HCT116 (cell line): Measurements from ENCODE around the gene IDUA. TPM values are rescaled to one million over a fixed set of nuclear protein-coding genes. Genes with fewer than 3 reads are reported as not detected.

Experiments used
- ATAC-seq: fragments of 200-7000 bp; cut with Tn5 transposase; 2 replicates; pipeline ENCODE4 v1.9.1; 2020; ENCODE audit warnings: mild to moderate bottlenecking, moderate library complexity
- BruUV-seq: library from RNA; stranded (reverse); fragments of 400-500 nt; replicated peaks from 2 replicates; lab custom pipeline; 2021; lab: Mats Ljungman, UMichigan
- CTCF ChIA-PET: fragments of 300-600 bp; sonication (Branson Sonifier 250); formaldehyde crosslinking; loops from one replicate; lab custom pipeline; 2021; ENCODE audit warnings: antibody characterized with exemption; lab: Charles Lee
- POLR2A ChIA-PET: fragments of 300-600, 350-600 bp; sonication (Branson Sonifier 250); formaldehyde crosslinking; loops from one replicate; lab custom pipeline; 2021; ENCODE audit warnings: antibody characterized with exemption; lab: Charles Lee
- RAD21 ChIA-PET, 2 experiments: fragments of 300-600 bp; sonication (Branson Sonifier 250); formaldehyde crosslinking; loops; one replicate each; lab custom pipeline; 2023; ENCODE audit warnings: low total read pairs in 2 of 2; ENCODE audit not compliant: uncharacterized antibody in 2 of 2, unreplicated experiment in 2 of 2, low non-redundant PET in 1 of 2; lab: Charles Lee
- DNase-seq: peaks from one replicate; pipeline ENCODE4 v3.0.0-alpha.2; 2010; ENCODE audit warnings: low read depth, low spot score
- H2AFZ ChIP-seq: fragments of 200-600 bp; shearing (Covaris generic), sonication (generic); 2 replicates; pipeline ENCODE4 v1.6.1; 2017; ENCODE audit warnings: low read depth, mixed run types, mixed read lengths, antibody characterized with exemption, low read length; ENCODE audit not compliant: poor library complexity, severe bottlenecking
- H3K27ac ChIP-seq: 2 replicates; pipeline ENCODE4 v1.5.1; 2012; ENCODE audit warnings: low read depth, low read length
- H3K27me3 ChIP-seq: fragments of 200-600 bp; sonication (generic); 2 replicates; pipeline ENCODE4 v1.6.1; 2016; ENCODE audit warnings: mixed run types, low read length, mixed read lengths; ENCODE audit not compliant: insufficient read depth
- H3K36me3 ChIP-seq, 2 experiments: fragments of 200-500 bp in 1 of 2; fragments of 200-600 bp in 1 of 2; sonication (Bioruptor generic) in 1 of 2; sonication (generic) in 1 of 2; 2 replicates each; pipeline versions ENCODE4 v1.5.1 to v1.6.1; 2014 to 2016; ENCODE audit warnings: low read length in 2 of 2, inconsistent platforms in 1 of 2, mixed read lengths in 1 of 2, mixed run types in 1 of 2; ENCODE audit not compliant: insufficient read depth in 2 of 2, control insufficient read depth in 1 of 2
- H3K4me1 ChIP-seq, 2 experiments: fragments of 200-600 bp in 1 of 2; sonication (generic) in 1 of 2; 2 replicates each; pipeline versions ENCODE4 v1.5.1 to v1.6.1; 2012 to 2017; ENCODE audit warnings: low read length in 2 of 2, inconsistent platforms in 1 of 2, mild to moderate bottlenecking in 1 of 2, mixed read lengths in 1 of 2, mixed run types in 1 of 2, moderate library complexity in 1 of 2; ENCODE audit not compliant: insufficient read depth in 2 of 2, control insufficient read depth in 1 of 2
- H3K4me2 ChIP-seq: fragments of 200-600 bp; sonication (generic); 2 replicates; pipeline ENCODE4 v1.6.1; 2017; ENCODE audit warnings: mixed run types, low read length, mixed read lengths
- H3K4me3 ChIP-seq, 2 experiments: fragments of 200-600 bp in 1 of 2; sonication (generic) in 1 of 2; replicated peaks in 1 of 2; 2 replicates each; pipeline ENCODE4 v1.5.1; 2011 to 2016; ENCODE audit warnings: low read length in 2 of 2, control low read depth in 1 of 2, low read depth in 1 of 2, mild to moderate bottlenecking in 1 of 2, mixed read lengths in 1 of 2, mixed run types in 1 of 2
- H3K79me2 ChIP-seq: fragments of 200-600 bp; sonication (generic); 2 replicates; pipeline ENCODE4 v1.6.1; 2017; ENCODE audit warnings: mild to moderate bottlenecking, mixed run types, low read length, moderate library complexity, mixed read lengths; ENCODE audit not compliant: insufficient read depth
- H3K9ac ChIP-seq: fragments of 200-600 bp; sonication (generic); 2 replicates; pipeline ENCODE4 v1.6.1; 2016; ENCODE audit warnings: low read length, mixed read lengths
- H3K9me2 ChIP-seq: fragments of 200-600 bp; sonication (generic), shearing (Covaris generic); 2 replicates; pipeline ENCODE4 v1.6.1; 2017; ENCODE audit warnings: mixed run types, mild to moderate bottlenecking, moderate library complexity; ENCODE audit not compliant: insufficient read depth
- H3K9me3 ChIP-seq, 2 experiments: fragments of 200-500 bp in 1 of 2; fragments of 200-600 bp in 1 of 2; sonication (Bioruptor generic) in 1 of 2; sonication (generic) in 1 of 2; 2 replicates each; pipeline ENCODE4 v1.6.1; 2014 to 2017; ENCODE audit warnings: low read length in 2 of 2, mixed read lengths in 2 of 2, inconsistent platforms in 1 of 2, low read depth in 1 of 2, mild to moderate bottlenecking in 1 of 2, mixed run types in 1 of 2, moderate library complexity in 1 of 2; ENCODE audit not compliant: control insufficient read depth in 1 of 2, insufficient read depth in 1 of 2
- H4K20me1 ChIP-seq: fragments of 200-600 bp; sonication (generic), shearing (Covaris generic); 2 replicates; pipeline ENCODE4 v1.6.1; 2017; ENCODE audit warnings: mixed run types, mild to moderate bottlenecking, moderate library complexity; ENCODE audit not compliant: insufficient read depth
- ATF3 ChIP-seq: IDR thresholded peaks from 2 replicates; pipeline ENCODE4 v1.6.1; 2012
- CBX3 ChIP-seq: IDR thresholded peaks from 2 replicates; pipeline ENCODE4 v1.6.1; 2012; ENCODE audit warnings: low read depth
- CEBPB ChIP-seq: IDR thresholded peaks from 2 replicates; pipeline ENCODE4 v1.6.1; 2012; ENCODE audit warnings: low read depth
- POLR2A ChIP-seq: IDR thresholded peaks from 2 replicates; pipeline ENCODE4 v1.7.0; 2011; ENCODE audit warnings: borderline replicate concordance; ENCODE audit not compliant: insufficient read depth, insufficient read length; ENCODE audit errors: extremely low read depth
- POLR2AphosphoS5 ChIP-seq: IDR thresholded peaks from 2 replicates; pipeline ENCODE4 v1.6.1; 2011; ENCODE audit warnings: mild to moderate bottlenecking, low read depth, low read length, moderate library complexity
- TCF7L2 ChIP-seq: IDR thresholded peaks from 2 replicates; pipeline ENCODE4 v1.7.0; 2011; ENCODE audit warnings: borderline replicate concordance, inconsistent platforms; ENCODE audit not compliant: insufficient read depth, insufficient read length; ENCODE audit errors: extremely low read depth
- ZBTB33 ChIP-seq: IDR thresholded peaks from 2 replicates; pipeline ENCODE4 v1.6.1; 2011; ENCODE audit warnings: mild to moderate bottlenecking, low read length, moderate library complexity; ENCODE audit not compliant: insufficient replicate concordance; ENCODE audit errors: extremely low read depth
- ZFX ChIP-seq: fragments of 450-650 bp; IDR thresholded peaks from 2 replicates; pipeline ENCODE4 v1.6.1; 2017
- intact Hi-C: fragments of 100-400 bp; cut with micrococcal nuclease; formaldehyde crosslinking; loops from 2 replicates; pipeline ENCODE4 v1.10.0; 2022
- total RNA-seq: library from RNA; stranded (reverse); gene quantifications from one replicate; pipeline ENCODE4 v1.2.1, GENCODE V29; 2021; ENCODE audit not compliant: unreplicated experiment

The IDUA gene
- total RNA-seq, 1 experiment from 2014 or later, result 28.2 TPM

DNA sequence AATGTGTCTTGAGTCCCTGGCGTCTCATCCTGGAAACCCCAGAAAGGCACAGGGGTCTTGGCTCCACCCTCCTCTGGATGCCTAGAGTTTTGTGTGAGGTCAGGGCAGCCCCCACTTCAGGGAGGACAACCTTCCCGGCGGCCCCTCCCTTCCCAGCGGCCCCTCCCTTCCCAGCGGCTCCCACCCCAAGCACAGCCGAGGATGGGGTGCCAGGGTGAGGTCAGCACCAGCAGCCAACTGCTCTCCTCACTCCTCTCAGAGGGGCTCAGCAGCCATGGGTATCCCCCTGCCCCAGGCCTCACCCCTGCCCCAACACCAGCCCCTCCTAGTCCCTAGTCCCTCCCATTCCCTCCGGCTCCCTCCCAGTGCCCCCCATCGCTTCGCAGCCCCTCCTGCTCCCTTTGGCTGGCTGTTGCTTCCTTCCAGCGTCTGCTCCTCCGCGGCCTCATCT is 30.9 kb upstream of the IDUA start:
- no peak overlapping the region for H3K27ac ChIP-seq
- H2AFZ ChIP-seq, result no peak overlapping the region
- no peaks in the 10 kb centered on the region for H3K36me3 ChIP-seq
- H3K9me2 ChIP-seq, result no peaks in the 10 kb centered on the region
- DNase-seq, result no peak
- no peaks in the 10 kb centered on the region for H3K4me1 ChIP-seq
- RAD21 ChIA-PET, result no interaction called here
- H3K9ac ChIP-seq, result no peak overlapping the region
- intact Hi-C loops, result no loop called here
- BruUV-seq, result no TSS peak
- H3K9me3 ChIP-seq, result no peaks in the 10 kb centered on the region
- no peak for TF ChIP-seq ZBTB33
- no peak for TF ChIP-seq POLR2AphosphoS5
- TF ChIP-seq CEBPB, result no peak
- TF ChIP-seq ZFX, result no peak
- TF ChIP-seq POLR2A, result no peak
- no peak for TF ChIP-seq CBX3
- no peak for TF ChIP-seq ATF3
- no peak for TF ChIP-seq TCF7L2
- no peaks in the 10 kb centered on the region; the same call in 1 of the 2 replicates for H3K79me2 ChIP-seq
- no peak overlapping the region for H3K4me2 ChIP-seq
- ATAC-seq, result no peak
- H3K4me3 ChIP-seq, result no peak overlapping the region
- no peaks in the 10 kb centered on the region for H3K27me3 ChIP-seq
- CTCF ChIA-PET, result no interaction called here
- H4K20me1 ChIP-seq, result no peaks in the 10 kb centered on the region
- POLR2A ChIA-PET, result no interaction called here
